SU-DHL-6 (cell line): ENCODE results near the gene TMEM212.

Source experiments
- H2AFZ ChIP-seq: fragments of 200-600 bp; sonication (generic); 2 replicates; pipeline ENCODE4 v1.6.1; 2014; ENCODE audit warnings: low read depth, mild to moderate bottlenecking, moderate library complexity, mixed read lengths, antibody characterized with exemption, low read length; ENCODE audit not compliant: severe bottlenecking
- H3F3A ChIP-seq: fragments of 200-600 bp; shearing (Covaris generic); 2 replicates; pipeline ENCODE4 v1.6.0; 2016; ENCODE audit warnings: antibody characterized with exemption, mild to moderate bottlenecking; ENCODE audit not compliant: insufficient read depth
- H3K27ac ChIP-seq: fragments of 200-600 bp; sonication (generic); 2 replicates; pipeline ENCODE4 v1.5.1; 2016; ENCODE audit warnings: low read depth, mild to moderate bottlenecking, low read length, moderate library complexity, mixed read lengths
- H3K27me3 ChIP-seq: fragments of 200-600 bp; sonication (generic), shearing (Covaris generic); 2 replicates; pipeline ENCODE4 v1.6.0; 2014; ENCODE audit warnings: mild to moderate bottlenecking, low read length
- H3K36me3 ChIP-seq: fragments of 200-600 bp; sonication (generic); 2 replicates; pipeline ENCODE4 v1.6.1; 2014; ENCODE audit warnings: mild to moderate bottlenecking, low read length, mixed read lengths
- H3K4me2 ChIP-seq: fragments of 300-600, 200-600 bp; shearing (Covaris generic), sonication (generic); 2 replicates; pipeline ENCODE4 v1.6.0; 2014; ENCODE audit warnings: low read length, low read depth, mild to moderate bottlenecking; ENCODE audit not compliant: poor library complexity, severe bottlenecking
- H3K4me3 ChIP-seq: fragments of 200-600 bp; sonication (generic); 2 replicates; pipeline ENCODE4 v1.5.1; 2014; ENCODE audit warnings: antibody characterized with exemption, low read length, mild to moderate bottlenecking, mixed read lengths; ENCODE audit not compliant: insufficient read depth, poor library complexity, severe bottlenecking
- H3K79me2 ChIP-seq: fragments of 200-600 bp; sonication (generic); 2 replicates; pipeline ENCODE4 v1.6.1; 2014; ENCODE audit warnings: mild to moderate bottlenecking, low read length, moderate library complexity; ENCODE audit not compliant: insufficient read depth
- H3K9ac ChIP-seq: fragments of 200-600 bp; sonication (generic); 2 replicates; pipeline ENCODE4 v1.7.0; 2014; ENCODE audit warnings: mild to moderate bottlenecking, low read length
- H3K9me2 ChIP-seq: fragments of 200-600 bp; sonication (generic); replicated peaks from 2 replicates; pipeline ENCODE4 v1.6.1; 2014; ENCODE audit warnings: low read length; ENCODE audit not compliant: insufficient read depth
- H3K9me3 ChIP-seq: fragments of 200-600 bp; sonication (generic); 2 replicates; pipeline ENCODE4 v1.6.1; 2014; ENCODE audit warnings: low read length, mixed read lengths; ENCODE audit not compliant: insufficient read depth
- H4K20me1 ChIP-seq: fragments of 200-600 bp; sonication (generic); 2 replicates; pipeline ENCODE4 v1.6.1; 2014; ENCODE audit warnings: low read depth, mild to moderate bottlenecking, antibody characterized with exemption, low read length, moderate library complexity, mixed read lengths
- EZH2phosphoT487 ChIP-seq: fragments of 200-600 bp; sonication (generic), shearing (Covaris generic); conservative IDR thresholded peaks from 2 replicates; pipeline ENCODE4 v1.6.1; 2018; ENCODE audit warnings: mild to moderate bottlenecking, antibody characterized with exemption, low read length, moderate library complexity, mixed read lengths
- TF ChIP-seq, protein P1 (sequence below): fragments of 200-600 bp; sonication (generic); IDR thresholded peaks from one replicate; pipeline ENCODE4 v1.5.1; 2017; ENCODE audit warnings: antibody characterized with exemption, mild to moderate bottlenecking, low read length, moderate library complexity; ENCODE audit not compliant: insufficient read depth, poor library complexity, severe bottlenecking

Gene TMEM212

DNA sequence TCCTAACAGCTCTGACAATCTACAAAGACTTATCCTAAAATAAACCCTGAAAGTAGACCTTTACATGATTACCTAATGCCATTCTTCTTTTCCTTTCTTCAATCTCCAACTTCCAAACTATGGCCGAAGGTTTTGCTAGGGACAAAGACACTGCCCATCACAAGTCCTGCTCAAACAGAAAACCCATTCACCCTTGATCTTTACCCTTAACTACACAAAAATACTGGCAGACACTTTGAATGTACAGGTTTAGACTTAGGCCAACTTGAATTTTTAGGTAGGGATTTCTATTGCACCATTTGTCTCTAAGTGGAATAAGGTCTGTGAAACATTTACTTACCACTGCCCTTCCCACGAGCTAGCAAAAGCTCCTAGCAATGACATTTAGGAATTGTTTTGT is 64.6 kb downstream of the TMEM212 start:
- Histone ChIP-seq H3K9me3 (no peaks in the 10 kb centered on the region), H3K9ac (no peak overlapping the region), H3K27me3 (no peaks in the 10 kb centered on the region), H2AFZ (no peak overlapping the region), H4K20me1 (no peaks in the 10 kb centered on the region), H3F3A (no peaks in the 10 kb centered on the region), H3K79me2 (no peaks in the 10 kb centered on the region), H3K4me3 (no peak overlapping the region), H3K4me2 (no peak overlapping the region), H3K27ac (no peak overlapping the region), H3K36me3 (no peaks in the 10 kb centered on the region), H3K9me2 (no peaks in the 10 kb centered on the region)
- no peak for TF ChIP-seq EZH2phosphoT487
- TF ChIP-seq, protein P1, sequence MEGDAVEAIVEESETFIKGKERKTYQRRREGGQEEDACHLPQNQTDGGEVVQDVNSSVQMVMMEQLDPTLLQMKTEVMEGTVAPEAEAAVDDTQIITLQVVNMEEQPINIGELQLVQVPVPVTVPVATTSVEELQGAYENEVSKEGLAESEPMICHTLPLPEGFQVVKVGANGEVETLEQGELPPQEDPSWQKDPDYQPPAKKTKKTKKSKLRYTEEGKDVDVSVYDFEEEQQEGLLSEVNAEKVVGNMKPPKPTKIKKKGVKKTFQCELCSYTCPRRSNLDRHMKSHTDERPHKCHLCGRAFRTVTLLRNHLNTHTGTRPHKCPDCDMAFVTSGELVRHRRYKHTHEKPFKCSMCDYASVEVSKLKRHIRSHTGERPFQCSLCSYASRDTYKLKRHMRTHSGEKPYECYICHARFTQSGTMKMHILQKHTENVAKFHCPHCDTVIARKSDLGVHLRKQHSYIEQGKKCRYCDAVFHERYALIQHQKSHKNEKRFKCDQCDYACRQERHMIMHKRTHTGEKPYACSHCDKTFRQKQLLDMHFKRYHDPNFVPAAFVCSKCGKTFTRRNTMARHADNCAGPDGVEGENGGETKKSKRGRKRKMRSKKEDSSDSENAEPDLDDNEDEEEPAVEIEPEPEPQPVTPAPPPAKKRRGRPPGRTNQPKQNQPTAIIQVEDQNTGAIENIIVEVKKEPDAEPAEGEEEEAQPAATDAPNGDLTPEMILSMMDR = no peak

DNA sequence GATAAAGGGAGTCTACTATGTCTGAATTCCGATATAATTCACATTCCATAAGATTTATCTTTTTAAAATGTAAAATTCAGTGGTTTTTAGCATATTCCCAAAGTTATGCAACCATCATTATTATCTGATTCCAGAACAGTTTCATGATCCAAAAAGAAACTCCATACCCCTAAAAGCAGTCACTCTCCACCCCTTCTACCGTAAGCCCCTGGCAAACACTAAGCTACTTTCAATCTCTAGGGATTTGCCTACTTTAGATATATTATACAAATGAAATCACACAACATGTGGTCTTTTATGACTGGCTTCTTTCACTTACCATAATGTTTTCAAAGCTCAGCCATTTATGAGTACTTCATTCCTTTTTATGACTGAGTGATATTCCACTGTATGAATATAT is 65.6 kb downstream of the TMEM212 start:
- Histone ChIP-seq H3K79me2 (no peaks in the 10 kb centered on the region), H3K9me2 (no peaks in the 10 kb centered on the region), H3K4me2 (no peak overlapping the region), H3K27ac (no peak overlapping the region), H4K20me1 (no peaks in the 10 kb centered on the region), H3K36me3 (no peaks in the 10 kb centered on the region), H2AFZ (no peak overlapping the region), H3K4me3 (no peak overlapping the region), H3K9me3 (no peaks in the 10 kb centered on the region), H3F3A (no peaks in the 10 kb centered on the region), H3K27me3 (no peaks in the 10 kb centered on the region), H3K9ac (no peak overlapping the region)
- no peak for TF ChIP-seq EZH2phosphoT487
- TF ChIP-seq, protein P1 = no peak
